Fibroblast of lung (primary cell): Measurements from ENCODE around the gene KCNJ11. TPM values are rescaled to one million over a fixed set of nuclear protein-coding genes. Genes with fewer than 3 reads are reported as not detected.

Source experiments
- DNase-seq, 2 donors: peaks; one replicate each; pipeline versions ENCODE4 v3.0.0 to v3.0.0-alpha.2; 2010; ENCODE audit warnings: low read depth in 2 of 2
- H2AFZ ChIP-seq: 2 replicates; pipeline ENCODE4 v1.5.1; 2012; ENCODE audit warnings: low read length, control low read depth, inconsistent platforms
- H3K27ac ChIP-seq: 2 replicates; pipeline ENCODE4 v1.5.1; 2011; ENCODE audit warnings: low read length, control low read depth; ENCODE audit not compliant: insufficient read depth
- H3K27me3 ChIP-seq: 2 replicates; pipeline ENCODE4 v1.5.1; 2011; ENCODE audit warnings: mild to moderate bottlenecking, low read length; ENCODE audit not compliant: control insufficient read depth, insufficient read depth
- H3K36me3 ChIP-seq: 2 replicates; pipeline ENCODE4 v1.5.1; 2011; ENCODE audit warnings: low read length; ENCODE audit not compliant: control insufficient read depth, insufficient read depth
- H3K4me1 ChIP-seq: 2 replicates; pipeline ENCODE4 v1.5.1; 2011; ENCODE audit warnings: low read length; ENCODE audit not compliant: control insufficient read depth, insufficient read depth; ENCODE audit errors: extremely low read depth
- H3K4me2 ChIP-seq: 2 replicates; pipeline ENCODE4 v1.5.1; 2011; ENCODE audit warnings: low read length, control low read depth; ENCODE audit not compliant: insufficient read depth; ENCODE audit errors: extremely low read depth
- H3K4me3 ChIP-seq, 4 experiments: fragments of 200-600 bp in 1 of 4; sonication (generic) in 1 of 4; replicated peaks in 1 of 4; 2 replicates each; pipeline ENCODE4 v1.5.1; 2011 to 2016; ENCODE audit warnings: low read length in 4 of 4, low read depth in 3 of 4, mild to moderate bottlenecking in 3 of 4, control low read depth in 2 of 4, inconsistent platforms in 1 of 4, mixed read lengths in 1 of 4; ENCODE audit not compliant: insufficient read depth in 1 of 4; ENCODE audit errors: control extremely low read depth in 1 of 4
- H3K79me2 ChIP-seq: 2 replicates; pipeline ENCODE4 v1.5.1; 2012; ENCODE audit warnings: mild to moderate bottlenecking, low read length, inconsistent platforms; ENCODE audit not compliant: control insufficient read depth, insufficient read depth
- H3K9ac ChIP-seq: 2 replicates; pipeline ENCODE4 v1.5.1; 2011; ENCODE audit warnings: mild to moderate bottlenecking, low read length, control low read depth; ENCODE audit not compliant: insufficient read depth
- H3K9me3 ChIP-seq: 2 replicates; pipeline ENCODE4 v1.5.1; 2012; ENCODE audit warnings: low read depth, low read length; ENCODE audit not compliant: control insufficient read depth, insufficient read depth
- H4K20me1 ChIP-seq: 2 replicates; pipeline ENCODE4 v1.5.1; 2011; ENCODE audit warnings: low read length; ENCODE audit not compliant: control insufficient read depth, insufficient read depth; ENCODE audit errors: extremely low read depth
- EZH2 ChIP-seq: IDR thresholded peaks from 2 replicates; pipeline ENCODE4 v1.5.1; 2012; ENCODE audit warnings: low read length, control low read depth, mild to moderate bottlenecking; ENCODE audit errors: missing control alignments
- polyA plus RNA-seq, 2 donors: library from polyadenylated mRNA; depleted of rRNA in 1 of 2; stranded (reverse) in 1 of 2; unstranded in 1 of 2; fragments of >200 nt; gene quantifications; 2 replicates each; pipeline ENCODE4 v1.2.1, GENCODE V29; 2011 to 2012; ENCODE audit warnings: missing spikeins in 1 of 2
- total RNA-seq: library from RNA; depleted of rRNA; stranded (reverse); fragments of >200 nt; gene quantifications from 2 replicates; pipeline ENCODE4 v1.2.1, GENCODE V29; 2014
- TF ChIP-seq, protein P1 (sequence below), 2 donors: IDR thresholded peaks in 1 of 2; conservative IDR thresholded peaks in 1 of 2; 1 replicate in 1 of 2; 2 replicates in 1 of 2; pipeline ENCODE4 v1.5.1; 2011 to 2012; ENCODE audit warnings: low read length in 2 of 2, control low read depth in 1 of 2, inconsistent platforms in 1 of 2, low read depth in 1 of 2, mild to moderate bottlenecking in 1 of 2

KCNJ11 gene
- total and polyA plus RNA-seq, 2 donors (not counting 1 experiment from before 2014, with no cell fraction given): not detected

DNA sequence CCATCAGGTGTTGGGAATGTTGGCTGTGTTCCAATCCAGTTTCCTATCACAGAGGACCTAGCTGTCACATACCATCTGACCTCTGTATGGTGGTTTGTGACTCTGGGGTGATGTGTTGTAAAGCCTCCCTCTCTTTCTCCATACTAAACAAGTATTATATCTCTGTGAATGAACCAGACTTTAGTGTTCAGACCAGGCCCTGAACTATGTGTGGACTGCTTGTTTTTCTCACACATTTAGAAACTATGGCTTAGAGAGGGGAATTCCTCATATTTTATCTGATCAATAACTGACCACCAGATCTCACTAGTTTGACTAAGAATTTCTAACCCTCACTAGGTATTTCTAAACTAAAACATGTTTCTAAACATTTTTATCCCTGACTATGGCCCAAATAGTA, 19.4 kb downstream of the KCNJ11 start:
- H3K4me1 ChIP-seq: no peaks in the 10 kb centered on the region
- no peaks in the 10 kb centered on the region for H3K79me2 ChIP-seq
- H3K4me2 ChIP-seq: no peak overlapping the region
- H3K27me3 ChIP-seq: no peaks in the 10 kb centered on the region
- TF ChIP-seq, protein P1, sequence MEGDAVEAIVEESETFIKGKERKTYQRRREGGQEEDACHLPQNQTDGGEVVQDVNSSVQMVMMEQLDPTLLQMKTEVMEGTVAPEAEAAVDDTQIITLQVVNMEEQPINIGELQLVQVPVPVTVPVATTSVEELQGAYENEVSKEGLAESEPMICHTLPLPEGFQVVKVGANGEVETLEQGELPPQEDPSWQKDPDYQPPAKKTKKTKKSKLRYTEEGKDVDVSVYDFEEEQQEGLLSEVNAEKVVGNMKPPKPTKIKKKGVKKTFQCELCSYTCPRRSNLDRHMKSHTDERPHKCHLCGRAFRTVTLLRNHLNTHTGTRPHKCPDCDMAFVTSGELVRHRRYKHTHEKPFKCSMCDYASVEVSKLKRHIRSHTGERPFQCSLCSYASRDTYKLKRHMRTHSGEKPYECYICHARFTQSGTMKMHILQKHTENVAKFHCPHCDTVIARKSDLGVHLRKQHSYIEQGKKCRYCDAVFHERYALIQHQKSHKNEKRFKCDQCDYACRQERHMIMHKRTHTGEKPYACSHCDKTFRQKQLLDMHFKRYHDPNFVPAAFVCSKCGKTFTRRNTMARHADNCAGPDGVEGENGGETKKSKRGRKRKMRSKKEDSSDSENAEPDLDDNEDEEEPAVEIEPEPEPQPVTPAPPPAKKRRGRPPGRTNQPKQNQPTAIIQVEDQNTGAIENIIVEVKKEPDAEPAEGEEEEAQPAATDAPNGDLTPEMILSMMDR (conservative IDR thresholded peaks at IDR 0.05 in 1 of 2, IDR thresholded peaks at IDR 0.05 in 1 of 2; ENCODE audit: low read depth in 1 of 2, low read length in 2 of 2): no peak
- TF ChIP-seq EZH2: no peak
- no peaks in the 10 kb centered on the region for H4K20me1 ChIP-seq
- no peaks in the 10 kb centered on the region for H3K36me3 ChIP-seq
- H3K9ac ChIP-seq: no peak overlapping the region
- H3K9me3 ChIP-seq: peaks cover 9% of the 10 kb centered on the region
- no peak overlapping the region for H2AFZ ChIP-seq
- H3K27ac ChIP-seq: no peak overlapping the region
- no peak overlapping the region for H3K4me3 ChIP-seq
- DNase-seq: no peak

DNA sequence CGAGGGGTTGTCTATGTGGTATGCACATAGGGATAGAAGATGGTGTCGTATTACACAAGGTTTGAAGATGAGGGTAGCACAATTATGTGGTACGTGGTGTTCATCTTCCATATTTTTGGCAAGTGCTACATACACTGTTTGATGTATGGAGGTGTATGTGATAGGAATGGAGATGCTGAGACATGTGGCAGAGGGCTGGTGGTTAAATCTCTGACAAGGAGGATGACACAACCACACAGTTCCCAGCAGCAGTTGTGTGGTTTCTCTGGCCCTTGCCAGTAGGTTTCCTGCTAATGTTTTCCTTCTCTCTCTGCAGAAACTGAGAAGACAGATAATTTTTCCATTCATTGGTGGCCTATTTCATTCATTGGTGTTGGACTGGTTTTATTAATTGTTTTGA, 19.9 kb downstream of the KCNJ11 start:
- Histone ChIP-seq H2AFZ (no peak overlapping the region), H3K9me3 (peaks cover 9% of the 10 kb centered on the region), H3K27me3 (no peaks in the 10 kb centered on the region), H3K27ac (no peak overlapping the region), H4K20me1 (no peaks in the 10 kb centered on the region), H3K9ac (no peak overlapping the region), H3K4me3 (no peak overlapping the region), H3K36me3 (no peaks in the 10 kb centered on the region), H3K79me2 (no peaks in the 10 kb centered on the region), H3K4me2 (no peak overlapping the region), H3K4me1 (no peaks in the 10 kb centered on the region)
- TF ChIP-seq EZH2: no peak
- TF ChIP-seq, protein P1 (conservative IDR thresholded peaks at IDR 0.05 in 1 of 2, IDR thresholded peaks at IDR 0.05 in 1 of 2; ENCODE audit: low read depth in 1 of 2, low read length in 2 of 2): no peak
- no peak for DNase-seq

DNA sequence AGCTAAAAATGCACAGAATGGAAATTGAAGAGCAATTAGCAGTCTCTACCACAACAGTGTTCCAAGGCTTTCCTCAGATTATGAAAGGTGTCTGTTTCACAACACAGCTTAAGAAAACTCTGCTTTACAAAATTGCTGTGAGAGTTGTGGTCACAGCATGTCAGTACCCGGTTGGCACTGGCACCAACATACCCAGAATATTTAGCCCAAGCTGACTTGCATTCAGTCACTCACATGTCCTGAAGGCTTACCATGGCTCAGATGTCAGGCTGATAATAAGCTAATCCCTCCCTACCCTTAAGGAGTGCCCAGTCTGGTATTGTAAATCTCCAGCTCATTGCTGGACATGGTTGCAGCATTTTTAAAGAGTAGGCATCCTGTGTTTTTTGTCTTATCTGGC, 22.0 kb downstream of the KCNJ11 start:
- no peak for DNase-seq
- Histone ChIP-seq H3K36me3 (no peaks in the 10 kb centered on the region), H3K4me3 (no peak overlapping the region), H3K27me3 (no peaks in the 10 kb centered on the region), H2AFZ (no peak overlapping the region), H3K4me1 (no peaks in the 10 kb centered on the region), H3K4me2 (no peak overlapping the region), H3K27ac (no peak overlapping the region), H4K20me1 (no peaks in the 10 kb centered on the region), H3K79me2 (no peaks in the 10 kb centered on the region), H3K9me3 (peaks cover 5% of the 10 kb centered on the region), H3K9ac (no peak overlapping the region)
- TF ChIP-seq EZH2: no peak
- TF ChIP-seq, protein P1 (conservative IDR thresholded peaks at IDR 0.05 in 1 of 2, IDR thresholded peaks at IDR 0.05 in 1 of 2; ENCODE audit: low read depth in 1 of 2, low read length in 2 of 2): no peak
